ENCODE data around the gene SH3TC2. TPM values are rescaled to one million over a fixed set of nuclear protein-coding genes. Genes with fewer than 3 reads are reported as not detected.

Gene SH3TC2
- total RNA-seq, 2 donors from 2014 or later: 0.71 to 0.93 TPM

GRCh38 chr5:149011084-149011483, 51.8 kb downstream of the SH3TC2 start:
- DNase-seq (ENCODE audit: low spot score): no peak
- intact Hi-C loops (cut with DNase I): no loop called here

GRCh38 chr5:149007174-149007573, 55.7 kb downstream of the SH3TC2 start:
- no peak for DNase-seq (ENCODE audit: low spot score)
- intact Hi-C loops (cut with DNase I): loop anchor here in 1 of 2 donors (10.0 kb wide), 1 partner anchor 272 kb away; no protein-coding TSS in a partner anchor

- DNase-seq (ENCODE audit: low spot score): no peak
- intact Hi-C loops (cut with DNase I): loop anchor here in 1 of 2 donors (10.0 kb wide), 1 partner anchor 272 kb away; no protein-coding TSS in a partner anchor
These were observed 56.4 kb downstream of the SH3TC2 start for GRCh38 chr5:149006426-149006825.

- intact Hi-C loops (cut with DNase I): loop anchor here in 1 of 2 donors (10.0 kb wide), 1 partner anchor 270 kb away; no protein-coding TSS in a partner anchor
These were observed 57.6 kb downstream of the SH3TC2 start for GRCh38 chr5:149005077-149005892.

GRCh38 chr5:149004559-149004958, 58.3 kb downstream of the SH3TC2 start:
- DNase-seq (ENCODE audit: low spot score): no peak
- intact Hi-C loops (cut with DNase I): loop anchor here in 1 of 2 donors (10.0 kb wide), 1 partner anchor 270 kb away; no protein-coding TSS in a partner anchor

More at GRCh38 chr5:149005077-149005892, 57.6 kb downstream of the SH3TC2 start:
- no peak for DNase-seq (ENCODE audit: low spot score)

GRCh38 chr5:149002761-149003689, 59.8 kb downstream of the SH3TC2 start:
- intact Hi-C loops (cut with DNase I): loop anchor here in 1 of 2 donors (10.0 kb wide), 1 partner anchor 268 kb away; no protein-coding TSS in a partner anchor

GRCh38 chr5:149002053-149002452, 60.8 kb downstream of the SH3TC2 start:
- intact Hi-C loops (cut with DNase I): loop anchor here in 1 of 2 donors (10.0 kb wide), 1 partner anchor 267 kb away; no protein-coding TSS in a partner anchor
- DNase-seq (ENCODE audit: low spot score): no peak

More at GRCh38 chr5:149002761-149003689, 59.8 kb downstream of the SH3TC2 start:
- no peak for DNase-seq (ENCODE audit: low spot score)

GRCh38 chr5:149001162-149001561, 61.7 kb downstream of the SH3TC2 start:
- intact Hi-C loops (cut with DNase I): loop anchor here in 1 of 2 donors (10.0 kb wide), 1 partner anchor 266 kb away; no protein-coding TSS in a partner anchor
- no peak for DNase-seq (ENCODE audit: low spot score)

GRCh38 chr5:148999741-149000140, 63.1 kb downstream of the SH3TC2 start:
- intact Hi-C loops (cut with DNase I): loop anchor here (10.0 kb wide), 1 partner anchor 265 kb away; no protein-coding TSS in a partner anchor
- DNase-seq (ENCODE audit: low spot score): no peak

- intact Hi-C loops (cut with DNase I): loop anchor here in 1 of 2 donors (10.0 kb wide), 1 partner anchor 263 kb away; no protein-coding TSS in a partner anchor
These were observed 64.6 kb downstream of the SH3TC2 start for GRCh38 chr5:148998174-148998797.

GRCh38 chr5:148996270-148996669, 66.6 kb downstream of the SH3TC2 start:
- DNase-seq (ENCODE audit: low spot score): no peak

More at GRCh38 chr5:148998174-148998797, 64.6 kb downstream of the SH3TC2 start:
- no peak for DNase-seq (ENCODE audit: low spot score)

GRCh38 chr5:148995791-148996190, 67.1 kb downstream of the SH3TC2 start:
- no peak for DNase-seq (ENCODE audit: low spot score)
- intact Hi-C loops (cut with DNase I): loop anchor here in 1 of 2 donors (10.0 kb wide), 1 partner anchor 261 kb away; no protein-coding TSS in a partner anchor

More at GRCh38 chr5:148996270-148996669, 66.6 kb downstream of the SH3TC2 start:
- intact Hi-C loops (cut with DNase I): loop anchor here in 1 of 2 donors (10.0 kb wide), 1 partner anchor 261 kb away; no protein-coding TSS in a partner anchor

- DNase-seq (ENCODE audit: low spot score): no peak
- intact Hi-C loops (cut with DNase I): loop anchor here in 1 of 2 donors (1.0 to 10.0 kb wide), 2 partner anchors 11 to 259 kb away; no protein-coding TSS in a partner anchor
These were observed 69.5 kb downstream of the SH3TC2 start for GRCh38 chr5:148993283-148993936.

- DNase-seq (ENCODE audit: low spot score): no peak
- intact Hi-C loops (cut with DNase I): loop anchor here in 1 of 2 donors (10.0 kb wide), 1 partner anchor 257 kb away; no protein-coding TSS in a partner anchor
These were observed 70.6 kb downstream of the SH3TC2 start for GRCh38 chr5:148992265-148992664.

GRCh38 chr5:148991566-148991965, 71.3 kb downstream of the SH3TC2 start:
- intact Hi-C loops (cut with DNase I): loop anchor here in 1 of 2 donors (10.0 kb wide), 1 partner anchor 257 kb away; no protein-coding TSS in a partner anchor
- no peak for DNase-seq (ENCODE audit: low spot score)

- intact Hi-C loops (cut with DNase I): loop anchor here in 1 of 2 donors (10.0 kb wide), 1 partner anchor 256 kb away; no protein-coding TSS in a partner anchor
- DNase-seq (ENCODE audit: low spot score): no peak
These were observed 72.0 kb downstream of the SH3TC2 start for GRCh38 chr5:148990817-148991216.

GRCh38 chr5:148989567-148989966, 73.3 kb downstream of the SH3TC2 start:
- intact Hi-C loops (cut with DNase I): no loop called here

GRCh38 chr5:148988328-148988727, 74.5 kb downstream of the SH3TC2 start:
- intact Hi-C loops (cut with DNase I): no loop called here
- DNase-seq (ENCODE audit: low spot score): no peak

More at GRCh38 chr5:148989567-148989966, 73.3 kb downstream of the SH3TC2 start:
- DNase-seq (ENCODE audit: low spot score): no peak
